Kidney glomerular epithelial cell (primary cell): ENCODE measurements around the gene KDM4D.
"Not testable (repeated sequence)": the region's sequence is repeated elsewhere in the genome, so short reads cannot be mapped to it uniquely, and the experiment has no call there.

Source experiments
- DNase-seq: peaks from one replicate; lab custom pipeline; 2025; lab: John Stamatoyannopoulos, UW

The KDM4D gene

GRCh38 chr11:94958121-94958696, 15.3 kb upstream of the KDM4D start:
- peak; percentile 22 for DNase-seq

- DNase-seq = no peak
These were observed 14.3 kb upstream of the KDM4D start for GRCh38 chr11:94959179-94959578.

- no peak for DNase-seq
These were observed 13.0 kb upstream of the KDM4D start for GRCh38 chr11:94960488-94960887.

- DNase-seq = no peak
These were observed 12.3 kb upstream of the KDM4D start for GRCh38 chr11:94961255-94961654.

- no peak for DNase-seq
These were observed 8.6 kb upstream of the KDM4D start for GRCh38 chr11:94964934-94965333.

- no peak for DNase-seq
These were observed 5.1 kb upstream of the KDM4D start for GRCh38 chr11:94968334-94968958.

GRCh38 chr11:94972700-94973098, 810 bp upstream of the KDM4D start:
- no peak for DNase-seq

GRCh38 chr11:94974178-94974577, 669 bp downstream of the KDM4D start:
- DNase-seq = no peak

GRCh38 chr11:94975599-94975998, 2.1 kb downstream of the KDM4D start:
- DNase-seq = no peak

GRCh38 chr11:94987378-94987777, 13.9 kb downstream of the KDM4D start:
- no peak for DNase-seq

- no peak for DNase-seq
These were observed 15.2 kb downstream of the KDM4D start for GRCh38 chr11:94988748-94989147.

- DNase-seq = no peak
These were observed 20.0 kb downstream of the KDM4D start for GRCh38 chr11:94993400-94993943.

GRCh38 chr11:94997437-94997836, 23.9 kb downstream of the KDM4D start:
- DNase-seq = no peak

GRCh38 chr11:94998285-94998684, 24.8 kb downstream of the KDM4D start:
- DNase-seq = no peak

- no peak for DNase-seq
These were observed 30.2 kb downstream of the KDM4D start for GRCh38 chr11:95003716-95004115.

GRCh38 chr11:95005642-95006041, 32.1 kb downstream of the KDM4D start:
- no peak for DNase-seq

GRCh38 chr11:95011376-95011775, 37.9 kb downstream of the KDM4D start:
- DNase-seq = no peak

GRCh38 chr11:95014184-95014821, 40.8 kb downstream of the KDM4D start:
- no peak for DNase-seq

GRCh38 chr11:95016139-95016538, 42.6 kb downstream of the KDM4D start:
- DNase-seq = no peak

GRCh38 chr11:95021468-95021867, 48.0 kb downstream of the KDM4D start:
- DNase-seq = not testable (repeated sequence)

GRCh38 chr11:95024958-95025357, 51.4 kb downstream of the KDM4D start, which contains the start of gene KDM4E:
Gene KDM4E, plus strand, starts transcription at chr11:95025258. Its CDS starts 300 bp downstream, at chr11:95025558.
- DNase-seq = no peak

GRCh38 chr11:95025594-95025993, 52.1 kb downstream of the KDM4D start:
- DNase-seq = not testable (repeated sequence)

GRCh38 chr11:95028357-95028756, 54.8 kb downstream of the KDM4D start:
- no peak for DNase-seq
